WTC11 (cell line): ENCODE results near the gene SLC9A9. TPM values are rescaled to one million over a fixed set of nuclear protein-coding genes. Genes with fewer than 3 reads are reported as not detected.

Experiments
- ATAC-seq: fragments of 200-7000 bp; cut with Tn5 transposase; 2 replicates; pipeline ENCODE4 v1.10.0; 2021; ENCODE audit warnings: mild to moderate bottlenecking, moderate library complexity
- CTCF ChIA-PET: fragments of 300-600 bp; sonication (Branson Sonifier 250); formaldehyde crosslinking; loops from one replicate; lab custom pipeline; 2021; ENCODE audit warnings: antibody characterized with exemption; lab: Charles Lee
- POLR2A ChIA-PET: fragments of 350-600 bp; sonication (Branson Sonifier 250); formaldehyde crosslinking; loops from one replicate; lab custom pipeline; 2021; ENCODE audit warnings: antibody characterized with exemption; lab: Charles Lee
- DNase-seq: peaks from one replicate; pipeline ENCODE4 v3.0.0; 2021; ENCODE audit warnings: low spot score
- H3K27ac Mint-ChIP-seq: 2 replicates; pipeline ENCODE4 v1.8.0; 2021; ENCODE audit warnings: mixed read lengths
- H3K27me3 Mint-ChIP-seq: 2 replicates; pipeline ENCODE4 v1.8.0; 2021; ENCODE audit warnings: low read depth, mild to moderate bottlenecking, moderate library complexity, mixed read lengths
- H3K36me3 Mint-ChIP-seq: 2 replicates; pipeline ENCODE4 v1.8.0; 2021; ENCODE audit warnings: mixed read lengths
- H3K4me1 Mint-ChIP-seq: 2 replicates; pipeline ENCODE4 v1.8.0; 2022; ENCODE audit warnings: mixed read lengths
- H3K4me3 Mint-ChIP-seq: 2 replicates; pipeline ENCODE4 v1.8.0; 2021; ENCODE audit warnings: mild to moderate bottlenecking, moderate library complexity, mixed read lengths
- H3K9me3 Mint-ChIP-seq: 2 replicates; pipeline ENCODE4 v1.8.0; 2021; ENCODE audit warnings: mixed read lengths
- ATF1 ChIP-seq: sonication (generic); formaldehyde crosslinking; IDR thresholded peaks from 2 replicates; pipeline ENCODE4 v1.8.1; 2023; ENCODE audit warnings: mild to moderate bottlenecking, moderate library complexity, missing genetic modification reagents
- ATF3 ChIP-seq: sonication (generic); formaldehyde crosslinking; conservative IDR thresholded peaks from 2 replicates; pipeline ENCODE4 v1.8.1; 2022; ENCODE audit warnings: mild to moderate bottlenecking, missing genetic modification reagents
- ATF6 ChIP-seq: sonication (generic); formaldehyde crosslinking; IDR thresholded peaks from 2 replicates; pipeline ENCODE4 v1.8.1; 2023; ENCODE audit warnings: mild to moderate bottlenecking, missing genetic modification reagents
- E2F1 ChIP-seq: sonication (generic); formaldehyde crosslinking; IDR thresholded peaks from 2 replicates; pipeline ENCODE4 v1.8.0; 2022; ENCODE audit warnings: mild to moderate bottlenecking, missing genetic modification reagents
- E2F4 ChIP-seq: sonication (generic); formaldehyde crosslinking; IDR thresholded peaks from 2 replicates; pipeline ENCODE4 v1.8.1; 2022; ENCODE audit warnings: low read depth, mild to moderate bottlenecking, moderate library complexity, missing genetic modification reagents, borderline replicate concordance
- FOXP1 ChIP-seq: sonication (generic); formaldehyde crosslinking; IDR thresholded peaks from 2 replicates; pipeline ENCODE4 v1.8.0; 2022; ENCODE audit warnings: missing genetic modification reagents, mild to moderate bottlenecking, moderate library complexity, borderline replicate concordance
- FOXP4 ChIP-seq: sonication (generic); formaldehyde crosslinking; IDR thresholded peaks from 2 replicates; pipeline ENCODE4 v1.8.0; 2022; ENCODE audit warnings: mild to moderate bottlenecking, missing genetic modification reagents
- GRHL2 ChIP-seq: fragments of 250-450 bp; sonication (Bioruptor Pico); IDR thresholded peaks from 2 replicates; pipeline ENCODE4 v1.8.0; 2022; ENCODE audit warnings: mild to moderate bottlenecking, moderate library complexity; ENCODE audit not compliant: insufficient replicate concordance, severe bottlenecking
- HMGXB4 ChIP-seq: sonication (generic); formaldehyde crosslinking; IDR thresholded peaks from 2 replicates; pipeline ENCODE4 v1.8.1; 2023; ENCODE audit warnings: mild to moderate bottlenecking, moderate library complexity, missing genetic modification reagents
- IRF2 ChIP-seq: sonication (generic); formaldehyde crosslinking; IDR thresholded peaks from 2 replicates; pipeline ENCODE4 v1.8.0; 2022; ENCODE audit warnings: low read depth, missing genetic modification reagents, borderline replicate concordance
- JUN ChIP-seq: sonication (generic); formaldehyde crosslinking; IDR thresholded peaks from 2 replicates; pipeline ENCODE4 v1.8.0; 2023; ENCODE audit warnings: mild to moderate bottlenecking, missing genetic modification reagents
- NFYB ChIP-seq: sonication (generic); formaldehyde crosslinking; conservative IDR thresholded peaks from 2 replicates; pipeline ENCODE4 v1.8.0; 2022; ENCODE audit warnings: low read depth, missing genetic modification reagents
- SMAD4 ChIP-seq: sonication (generic); formaldehyde crosslinking; IDR thresholded peaks from 2 replicates; pipeline ENCODE4 v1.8.0; 2022; ENCODE audit warnings: mild to moderate bottlenecking, missing genetic modification reagents
- TEAD1 ChIP-seq: sonication (generic); formaldehyde crosslinking; IDR thresholded peaks from 2 replicates; pipeline ENCODE4 v1.8.0; 2022; ENCODE audit warnings: mild to moderate bottlenecking, missing genetic modification reagents
- ZNF281 ChIP-seq: sonication (generic); formaldehyde crosslinking; IDR thresholded peaks from 2 replicates; pipeline ENCODE4 v1.8.0; 2023; ENCODE audit warnings: mild to moderate bottlenecking, missing genetic modification reagents
- total RNA-seq: library from RNA; stranded (reverse); gene quantifications from 3 replicates; pipeline ENCODE4 v1.2.3, GENCODE V29; 2021

SLC9A9 gene
- total RNA-seq, 1 experiment from 2014 or later: 1.2 TPM

GRCh38 chr3:143245692-143246091 lies 602.6 kb downstream of the SLC9A9 start (continued):
- TF ChIP-seq HMGXB4 (no peak), FOXP1 (CRISPR knock-in tag) (no peak), ATF6 (CRISPR knock-in tag) (no peak), FOXP4 (CRISPR knock-in tag) (no peak)

- POLR2A ChIA-PET: no interaction called here
- ATAC-seq (no peak), DNase-seq (no peak)
- Mint-ChIP-seq H3K4me3 (no peak overlapping the region), H3K9me3 (0 out of 2 replicates have a peak, but pooled peaks cover 3% of the 10 kb centered on the region), H3K27me3 (no peaks in the 10 kb centered on the region), H3K36me3 (no peaks in the 10 kb centered on the region), H3K27ac (no peak overlapping the region), H3K4me1 (peaks cover 8% of the 10 kb centered on the region)
- CTCF ChIA-PET: no interaction called here
- TF ChIP-seq JUN (CRISPR knock-in tag) (no peak), IRF2 (no peak), ZNF281 (no peak), E2F4 (no peak), TEAD1 (CRISPR knock-in tag) (no peak), ATF3 (CRISPR knock-in tag) (no peak), GRHL2 (no peak), NFYB (no peak), E2F1 (CRISPR knock-in tag) (no peak), SMAD4 (CRISPR knock-in tag) (no peak), ATF6 (CRISPR knock-in tag) (no peak), ATF1 (no peak)
These were observed 603.7 kb downstream of the SLC9A9 start for GRCh38 chr3:143244516-143245063.
